ENCODE data around the gene NT5DC2. TPM values are rescaled to one million over a fixed set of nuclear protein-coding genes. Genes with fewer than 3 reads are reported as not detected.

NT5DC2 gene
- total RNA-seq, 1 donor from 2014 or later = 9.9 TPM

DNA sequence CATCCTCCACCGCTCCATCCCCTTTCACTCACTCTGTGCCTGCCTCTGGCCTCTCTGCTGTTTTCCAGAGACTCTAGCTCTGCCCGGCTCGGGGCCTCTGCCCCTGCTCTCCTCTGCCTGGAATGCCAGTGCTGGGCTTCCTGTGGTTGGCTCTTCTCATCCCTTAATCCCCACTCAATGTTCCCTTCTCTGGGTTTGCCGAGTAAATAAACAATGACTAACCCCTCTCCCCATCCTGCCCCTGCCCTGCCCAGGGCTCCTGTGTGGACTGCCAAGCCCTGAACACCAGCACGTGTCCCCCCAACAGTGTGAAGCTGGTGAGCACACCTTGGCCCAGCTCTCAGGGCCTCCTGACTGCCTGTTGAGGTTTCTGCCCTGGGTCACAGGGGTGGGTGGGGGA is 26.3 kb downstream of the NT5DC2 start:
- Mint-ChIP-seq H3K9me3 (no peaks in the 10 kb centered on the region), H3K27me3 (no peaks in the 10 kb centered on the region), H3K27ac (no peak overlapping the region), H3K36me3 (ENCODE audit: low read depth) (no peaks in the 10 kb centered on the region), H3K4me3 (no peak overlapping the region), H3K4me1 (no peaks in the 10 kb centered on the region)
- ATAC-seq (ENCODE audit: low read depth) = no peak
- ChIA-PET CTCF (no interaction called here), POLR2A (no interaction called here)
- no peak for DNase-seq
- intact Hi-C loops (cut with micrococcal nuclease) = no loop called here
- TF ChIP-seq, protein P1, sequence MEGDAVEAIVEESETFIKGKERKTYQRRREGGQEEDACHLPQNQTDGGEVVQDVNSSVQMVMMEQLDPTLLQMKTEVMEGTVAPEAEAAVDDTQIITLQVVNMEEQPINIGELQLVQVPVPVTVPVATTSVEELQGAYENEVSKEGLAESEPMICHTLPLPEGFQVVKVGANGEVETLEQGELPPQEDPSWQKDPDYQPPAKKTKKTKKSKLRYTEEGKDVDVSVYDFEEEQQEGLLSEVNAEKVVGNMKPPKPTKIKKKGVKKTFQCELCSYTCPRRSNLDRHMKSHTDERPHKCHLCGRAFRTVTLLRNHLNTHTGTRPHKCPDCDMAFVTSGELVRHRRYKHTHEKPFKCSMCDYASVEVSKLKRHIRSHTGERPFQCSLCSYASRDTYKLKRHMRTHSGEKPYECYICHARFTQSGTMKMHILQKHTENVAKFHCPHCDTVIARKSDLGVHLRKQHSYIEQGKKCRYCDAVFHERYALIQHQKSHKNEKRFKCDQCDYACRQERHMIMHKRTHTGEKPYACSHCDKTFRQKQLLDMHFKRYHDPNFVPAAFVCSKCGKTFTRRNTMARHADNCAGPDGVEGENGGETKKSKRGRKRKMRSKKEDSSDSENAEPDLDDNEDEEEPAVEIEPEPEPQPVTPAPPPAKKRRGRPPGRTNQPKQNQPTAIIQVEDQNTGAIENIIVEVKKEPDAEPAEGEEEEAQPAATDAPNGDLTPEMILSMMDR (IDR thresholded peaks at IDR 0.05) = no peak

DNA sequence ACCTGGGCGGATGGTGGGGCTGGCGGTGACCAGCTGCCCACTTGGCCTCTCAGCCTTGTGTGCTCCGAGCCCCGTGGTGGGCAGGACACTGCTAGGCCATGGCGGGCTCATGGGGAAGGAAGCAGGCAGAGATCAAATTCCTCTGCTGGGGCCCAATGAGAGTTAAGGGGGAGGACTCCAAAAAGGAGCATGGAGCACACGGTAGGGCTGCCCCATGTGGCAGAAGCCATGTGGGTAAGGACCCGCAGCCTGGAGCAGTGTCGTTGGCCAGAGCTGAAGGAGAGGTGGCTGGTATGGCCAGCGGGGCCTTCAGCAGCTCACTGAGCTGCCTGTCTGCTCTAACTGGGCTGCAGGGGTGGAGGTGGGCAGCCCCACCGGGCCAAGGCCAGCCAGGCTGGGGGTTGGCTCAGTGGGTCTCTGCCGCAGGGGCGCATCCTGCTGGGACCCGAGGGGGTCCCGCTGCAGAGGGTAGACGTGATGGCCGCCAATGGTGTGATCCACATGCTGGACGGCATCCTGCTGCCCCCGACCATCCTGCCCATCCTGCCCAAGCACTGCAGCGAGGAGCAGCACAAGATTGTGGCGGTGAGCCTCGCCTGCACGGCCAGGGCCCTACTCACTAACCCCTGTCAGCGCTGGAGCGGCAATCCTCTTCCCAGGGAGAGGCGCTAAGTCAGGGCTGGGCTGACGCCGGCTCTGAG is 27.2 kb downstream of the NT5DC2 start:
- ChIA-PET CTCF (no interaction called here), POLR2A (no interaction called here)
- intact Hi-C loops (cut with micrococcal nuclease) = no loop called here
- Mint-ChIP-seq H3K4me1 (no peaks in the 10 kb centered on the region), H3K4me3 (no peak overlapping the region), H3K36me3 (ENCODE audit: low read depth) (no peaks in the 10 kb centered on the region), H3K9me3 (no peaks in the 10 kb centered on the region), H3K27me3 (no peaks in the 10 kb centered on the region), H3K27ac (no peak overlapping the region)
- no peak for DNase-seq
- TF ChIP-seq, protein P1 (IDR thresholded peaks at IDR 0.05) = no peak
- no peak for ATAC-seq (ENCODE audit: low read depth)

DNA sequence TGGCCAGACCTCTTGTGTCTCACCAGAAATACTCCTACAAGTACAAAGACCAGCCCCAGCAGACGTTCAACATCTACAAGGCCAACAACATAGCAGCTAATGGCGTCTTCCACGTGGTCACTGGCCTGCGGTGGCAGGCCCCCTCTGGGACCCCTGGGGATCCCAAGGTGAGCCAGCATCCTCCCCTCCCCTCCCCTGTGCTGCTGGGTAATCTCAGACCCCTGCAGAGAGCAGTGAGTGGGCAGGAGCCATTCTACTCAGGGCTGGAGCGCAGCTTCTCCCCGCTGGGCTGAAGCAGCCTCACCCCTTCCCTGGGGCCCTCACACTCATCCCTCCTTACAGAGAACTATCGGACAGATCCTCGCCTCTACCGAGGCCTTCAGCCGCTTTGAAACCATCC is 28.7 kb downstream of the NT5DC2 start:
- TF ChIP-seq, protein P1 (IDR thresholded peaks at IDR 0.05) = no peak
- ATAC-seq (ENCODE audit: low read depth) (no peak), DNase-seq (no peak)
- intact Hi-C loops (cut with micrococcal nuclease) = no loop called here
- Mint-ChIP-seq H3K9me3 (no peaks in the 10 kb centered on the region), H3K27me3 (no peaks in the 10 kb centered on the region), H3K4me3 (no peak overlapping the region), H3K36me3 (ENCODE audit: low read depth) (no peaks in the 10 kb centered on the region), H3K4me1 (peaks cover 5% of the 10 kb centered on the region), H3K27ac (no peak overlapping the region)
- POLR2A ChIA-PET = no interaction called here
- CTCF ChIA-PET = no interaction called here

DNA sequence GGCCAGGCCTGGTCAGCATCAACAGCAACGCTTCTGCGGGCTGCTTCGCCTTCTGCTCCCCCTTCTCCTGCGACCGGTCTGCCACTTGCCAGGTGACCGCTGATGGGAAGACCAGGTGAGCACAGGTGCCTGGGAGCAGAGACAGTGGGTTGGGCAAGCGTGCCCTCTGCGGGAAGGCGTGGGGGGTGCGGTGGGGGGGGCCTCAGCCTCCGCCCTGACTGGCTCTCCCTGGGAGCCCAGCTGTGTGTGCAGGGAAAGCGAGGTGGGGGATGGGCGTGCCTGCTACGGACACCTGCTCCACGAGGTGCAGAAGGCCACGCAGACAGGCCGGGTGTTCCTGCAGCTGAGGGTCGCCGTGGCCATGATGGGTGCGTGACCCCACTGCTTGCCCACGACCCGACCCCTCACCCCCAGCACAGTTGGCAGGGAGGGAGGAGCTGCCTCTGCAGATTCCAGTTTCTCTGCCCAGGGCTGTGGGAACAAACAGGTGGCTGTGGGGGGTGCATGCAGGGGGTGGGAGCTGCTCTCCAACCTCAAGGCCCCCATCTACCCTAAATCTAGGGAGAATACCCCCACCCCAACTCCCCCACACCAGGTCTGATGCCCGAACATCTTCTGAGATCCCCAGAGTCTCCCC is 29.8 kb downstream of the NT5DC2 start:
- peaks cover 11% of the 10 kb centered on the region for H3K4me1 Mint-ChIP-seq
- no peak overlapping the region for H3K27ac Mint-ChIP-seq
- H3K36me3 Mint-ChIP-seq (ENCODE audit: low read depth) = no peaks in the 10 kb centered on the region
- intact Hi-C loops (cut with micrococcal nuclease) = no loop called here
- CTCF ChIA-PET = no interaction called here
- H3K27me3 Mint-ChIP-seq = no peaks in the 10 kb centered on the region
- no peaks in the 10 kb centered on the region for H3K9me3 Mint-ChIP-seq
- no peak overlapping the region for H3K4me3 Mint-ChIP-seq
- DNase-seq = no peak
- POLR2A ChIA-PET = no interaction called here
- no peak for ATAC-seq (ENCODE audit: low read depth)
- TF ChIP-seq, protein P1 (IDR thresholded peaks at IDR 0.05) = no peak

- no peak for ATAC-seq (ENCODE audit: low read depth)
- intact Hi-C loops (cut with micrococcal nuclease) = no loop called here
Observed at GRCh38 chr3:52502808-52503350, 30.8 kb downstream of the NT5DC2 start.

More at GRCh38 chr3:52502808-52503350, 30.8 kb downstream of the NT5DC2 start:
- Mint-ChIP-seq H3K36me3 (ENCODE audit: low read depth) (no peaks in the 10 kb centered on the region), H3K4me1 (peaks cover 20% of the 10 kb centered on the region), H3K27me3 (no peaks in the 10 kb centered on the region), H3K27ac (no peak overlapping the region), H3K9me3 (no peaks in the 10 kb centered on the region), H3K4me3 (no peak overlapping the region)
- ChIA-PET CTCF (no interaction called here), POLR2A (no interaction called here)
- no peak for DNase-seq
- TF ChIP-seq, protein P1 (IDR thresholded peaks at IDR 0.05) = no peak

Data from activated B cell treated with CpG ODN at 0.5 μM for 24 hours (primary cell).